Measurements from ENCODE around the gene CCNL1.

The CCNL1 gene

DNA sequence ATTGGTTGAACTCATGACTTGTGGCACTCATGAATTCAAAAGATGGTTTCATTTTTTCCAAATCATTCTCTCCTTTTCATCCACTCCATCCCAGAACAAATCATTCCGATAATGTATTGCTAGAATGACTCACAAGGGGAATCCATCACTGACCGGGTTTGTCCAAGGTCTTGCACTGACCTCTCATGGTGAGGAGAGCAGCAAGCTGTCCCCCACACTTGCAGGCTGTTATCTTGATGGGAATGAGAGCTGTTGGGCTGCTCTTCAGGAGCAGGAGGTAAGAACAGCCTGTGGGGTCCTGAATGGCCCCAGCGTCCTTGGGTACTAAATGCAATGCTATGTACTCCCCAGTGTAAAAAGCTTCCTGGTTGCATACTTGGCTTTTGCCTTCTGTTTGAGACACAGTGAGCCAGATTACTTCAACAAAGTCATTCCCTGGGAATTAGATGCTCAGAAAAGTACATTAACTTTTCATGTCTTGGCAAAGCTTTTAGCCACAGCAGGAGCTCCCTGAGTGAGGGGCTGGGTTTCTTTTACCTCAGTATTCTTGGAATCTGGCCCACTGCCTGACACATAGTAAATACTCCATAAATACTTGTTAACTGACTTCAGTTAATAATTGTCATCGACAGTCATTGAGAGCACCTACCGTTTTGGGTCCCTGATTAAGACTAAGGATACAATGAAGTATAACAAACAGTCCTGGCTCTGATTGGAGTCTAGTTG, 24.1 kb downstream of the CCNL1 start:
- no peak overlapping the region for H3K4me3 ChIP-seq (replicated peaks; ENCODE audit: low read depth, low read length)
- H3K36me3 ChIP-seq (ENCODE audit: control insufficient read depth, insufficient read depth, low read length): peaks cover 1% of the 10 kb centered on the region
- TF ChIP-seq, protein P1, sequence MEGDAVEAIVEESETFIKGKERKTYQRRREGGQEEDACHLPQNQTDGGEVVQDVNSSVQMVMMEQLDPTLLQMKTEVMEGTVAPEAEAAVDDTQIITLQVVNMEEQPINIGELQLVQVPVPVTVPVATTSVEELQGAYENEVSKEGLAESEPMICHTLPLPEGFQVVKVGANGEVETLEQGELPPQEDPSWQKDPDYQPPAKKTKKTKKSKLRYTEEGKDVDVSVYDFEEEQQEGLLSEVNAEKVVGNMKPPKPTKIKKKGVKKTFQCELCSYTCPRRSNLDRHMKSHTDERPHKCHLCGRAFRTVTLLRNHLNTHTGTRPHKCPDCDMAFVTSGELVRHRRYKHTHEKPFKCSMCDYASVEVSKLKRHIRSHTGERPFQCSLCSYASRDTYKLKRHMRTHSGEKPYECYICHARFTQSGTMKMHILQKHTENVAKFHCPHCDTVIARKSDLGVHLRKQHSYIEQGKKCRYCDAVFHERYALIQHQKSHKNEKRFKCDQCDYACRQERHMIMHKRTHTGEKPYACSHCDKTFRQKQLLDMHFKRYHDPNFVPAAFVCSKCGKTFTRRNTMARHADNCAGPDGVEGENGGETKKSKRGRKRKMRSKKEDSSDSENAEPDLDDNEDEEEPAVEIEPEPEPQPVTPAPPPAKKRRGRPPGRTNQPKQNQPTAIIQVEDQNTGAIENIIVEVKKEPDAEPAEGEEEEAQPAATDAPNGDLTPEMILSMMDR (IDR thresholded peaks at IDR 0.05; ENCODE audit: insufficient read depth, low read length, poor library complexity, severe bottlenecking): no peak
- H3K27me3 ChIP-seq (replicated peaks; ENCODE audit: control insufficient read depth, insufficient read depth, low read length): no peaks in the 10 kb centered on the region
- no peak for DNase-seq (ENCODE audit: extremely low read depth, insufficient read length)

DNA sequence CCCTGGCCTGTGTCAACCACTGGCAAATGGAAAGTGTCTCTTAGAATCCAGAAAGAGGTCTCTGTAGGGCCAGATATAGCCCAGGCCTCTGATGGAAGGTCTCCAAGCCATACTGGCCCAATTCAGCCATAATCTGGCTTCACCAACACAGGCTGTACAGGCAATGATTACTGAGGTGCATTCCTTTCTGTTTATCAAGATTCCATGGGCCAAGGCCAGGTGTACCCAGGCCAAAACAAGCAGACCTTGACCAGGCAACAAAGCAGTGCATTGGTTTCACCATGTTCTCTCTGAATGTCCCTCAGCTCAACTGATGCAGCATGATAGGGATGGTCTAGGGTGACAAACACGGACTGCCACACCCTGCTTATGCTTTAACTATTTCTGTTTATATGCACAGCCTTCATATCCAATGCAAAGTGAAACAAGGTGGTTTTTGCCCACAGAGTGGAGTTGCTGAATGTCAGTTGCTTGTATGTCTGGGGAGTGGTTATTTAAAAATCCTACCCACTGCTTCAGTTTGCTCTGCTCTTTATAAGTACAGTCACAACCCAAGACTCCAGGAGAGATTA, 25.2 kb downstream of the CCNL1 start:
- TF ChIP-seq, protein P1 (IDR thresholded peaks at IDR 0.05; ENCODE audit: insufficient read depth, low read length, poor library complexity, severe bottlenecking): no peak
- Histone ChIP-seq H3K27me3 (replicated peaks; ENCODE audit: control insufficient read depth, insufficient read depth, low read length) (no peaks in the 10 kb centered on the region), H3K4me3 (replicated peaks; ENCODE audit: low read depth, low read length) (no peak overlapping the region), H3K36me3 (ENCODE audit: control insufficient read depth, insufficient read depth, low read length) (peaks cover 1% of the 10 kb centered on the region)
- no peak for DNase-seq (ENCODE audit: extremely low read depth, insufficient read length)

DNA sequence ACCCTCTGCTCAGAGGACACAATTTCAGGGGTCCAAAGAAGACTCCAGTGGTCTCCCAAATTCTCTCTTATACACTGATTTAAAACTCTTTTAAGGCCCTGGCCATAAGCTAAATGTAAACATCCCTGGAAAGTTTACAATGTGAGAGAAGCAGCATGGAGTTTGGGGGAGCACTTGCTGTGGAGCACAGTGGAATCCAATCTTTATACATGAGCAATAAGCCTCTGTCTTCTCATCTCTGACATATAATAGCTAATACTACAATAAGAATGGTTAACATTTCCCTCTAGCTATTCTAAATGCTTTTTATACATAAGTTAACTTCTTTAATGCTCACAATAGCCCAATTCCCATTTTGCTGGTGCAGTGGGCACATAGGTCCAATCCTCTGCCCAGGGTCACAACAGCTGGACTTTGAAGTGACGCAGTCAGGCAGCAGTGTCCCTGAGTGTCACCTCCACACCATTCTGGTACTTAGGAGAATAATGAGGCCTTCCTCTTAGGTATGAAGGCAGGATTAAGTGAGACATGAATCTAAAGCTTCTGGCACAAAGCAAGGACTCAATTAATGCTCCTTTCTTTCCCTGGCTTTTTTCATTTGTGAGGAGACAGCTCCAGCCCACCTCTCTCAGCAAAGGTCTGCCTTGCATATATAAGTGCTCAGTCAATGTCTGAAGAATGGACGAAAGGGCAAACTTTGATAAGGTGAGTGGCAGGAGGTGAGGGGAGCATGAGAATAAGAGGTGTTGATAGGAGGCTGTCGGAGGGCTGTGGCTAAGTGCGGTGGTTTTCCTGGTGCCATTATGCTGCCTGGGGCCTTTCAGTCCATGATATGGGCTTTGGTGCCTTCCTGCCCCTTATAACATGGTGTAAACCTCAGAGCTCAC, 26.3 kb downstream of the CCNL1 start:
- TF ChIP-seq, protein P1 (IDR thresholded peaks at IDR 0.05; ENCODE audit: insufficient read depth, low read length, poor library complexity, severe bottlenecking): no peak
- Histone ChIP-seq H3K27me3 (replicated peaks; ENCODE audit: control insufficient read depth, insufficient read depth, low read length) (no peaks in the 10 kb centered on the region), H3K36me3 (ENCODE audit: control insufficient read depth, insufficient read depth, low read length) (peaks cover 1% of the 10 kb centered on the region), H3K4me3 (replicated peaks; ENCODE audit: low read depth, low read length) (no peak overlapping the region)
- no peak for DNase-seq (ENCODE audit: extremely low read depth, insufficient read length)

DNA sequence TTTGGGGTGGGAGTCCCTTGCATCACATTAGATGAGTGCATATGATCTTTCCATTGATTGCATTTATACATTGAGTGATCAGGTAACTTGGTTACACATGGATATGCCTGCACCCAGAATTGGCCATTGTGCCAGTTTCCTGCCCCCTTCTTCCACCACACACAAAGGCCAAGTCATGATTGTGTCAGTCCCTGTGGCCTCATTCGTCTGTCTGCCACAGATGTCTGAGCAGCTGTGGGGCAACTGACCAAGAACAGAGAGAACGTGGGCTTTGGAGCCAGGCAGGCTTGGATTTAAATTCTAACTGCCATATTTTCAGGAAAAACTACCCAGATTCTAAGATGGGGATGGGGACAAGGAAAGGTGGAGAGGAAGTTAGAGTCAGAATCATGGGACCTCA, 27.0 kb downstream of the CCNL1 start:
- DNase-seq (ENCODE audit: extremely low read depth, insufficient read length): no peak
- TF ChIP-seq, protein P1 (IDR thresholded peaks at IDR 0.05; ENCODE audit: insufficient read depth, low read length, poor library complexity, severe bottlenecking): no peak

DNA sequence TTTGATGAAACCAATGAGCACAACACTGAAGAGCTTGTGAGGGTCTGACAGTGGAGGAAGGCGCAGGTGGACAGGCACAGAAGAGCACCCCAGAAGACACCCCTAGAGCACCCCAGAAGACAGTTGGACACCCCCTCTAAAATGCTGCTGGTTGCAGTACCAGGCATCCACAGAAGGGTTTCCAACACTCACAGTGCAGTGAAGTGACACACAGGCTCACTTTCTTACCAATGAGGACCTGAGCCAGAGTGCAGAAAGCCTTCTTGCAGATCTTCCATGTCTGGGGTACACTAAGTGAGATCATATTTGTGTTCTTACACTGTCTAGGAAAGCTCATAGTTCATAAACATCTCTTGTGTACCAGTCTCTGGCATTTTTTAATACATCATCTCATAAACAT, 27.6 kb downstream of the CCNL1 start:
- no peaks in the 10 kb centered on the region for H3K36me3 ChIP-seq (ENCODE audit: control insufficient read depth, insufficient read depth, low read length)
- no peaks in the 10 kb centered on the region for H3K27me3 ChIP-seq (replicated peaks; ENCODE audit: control insufficient read depth, insufficient read depth, low read length)
- TF ChIP-seq, protein P1 (IDR thresholded peaks at IDR 0.05; ENCODE audit: insufficient read depth, low read length, poor library complexity, severe bottlenecking): no peak
- no peak for DNase-seq (ENCODE audit: extremely low read depth, insufficient read length)
- no peak overlapping the region for H3K4me3 ChIP-seq (replicated peaks; ENCODE audit: low read depth, low read length)

More for the DNA sequence above, 27.0 kb downstream of the CCNL1 start:
- Histone ChIP-seq H3K36me3 (ENCODE audit: control insufficient read depth, insufficient read depth, low read length) (no peaks in the 10 kb centered on the region), H3K27me3 (replicated peaks; ENCODE audit: control insufficient read depth, insufficient read depth, low read length) (no peaks in the 10 kb centered on the region), H3K4me3 (replicated peaks; ENCODE audit: low read depth, low read length) (no peak overlapping the region)
